NB4 (cell line): ENCODE measurements around the gene PDX1.
"Not testable (repeated sequence)": the region's sequence is repeated elsewhere in the genome, so short reads cannot be mapped to it uniquely, and the experiment has no call there.

Source experiments
- DNase-seq: peaks from one replicate; pipeline ENCODE4 v3.0.0; 2010; ENCODE audit warnings: low read depth
- H3K4me3 ChIP-seq: one replicate; pipeline ENCODE4 v1.5.1; 2011; ENCODE audit warnings: mild to moderate bottlenecking, low read depth, low read length, moderate library complexity
- MYC ChIP-seq: IDR thresholded peaks from 2 replicates; pipeline ENCODE4 v1.6.1; 2011; ENCODE audit warnings: low read depth, low read length
- POLR2A ChIP-seq: IDR thresholded peaks from 2 replicates; pipeline ENCODE4 v1.6.1; 2011; ENCODE audit warnings: mild to moderate bottlenecking; ENCODE audit not compliant: insufficient read length; ENCODE audit errors: extremely low read depth
- TF ChIP-seq, protein P1 (sequence below): IDR thresholded peaks from 2 replicates; pipeline ENCODE4 v1.6.1; 2011; ENCODE audit warnings: low read depth, low read length
- TF ChIP-seq, protein P2 (sequence below): IDR thresholded peaks from one replicate; pipeline ENCODE4 v1.5.1; 2012; ENCODE audit warnings: low read depth, low read length

Gene PDX1

DNA sequence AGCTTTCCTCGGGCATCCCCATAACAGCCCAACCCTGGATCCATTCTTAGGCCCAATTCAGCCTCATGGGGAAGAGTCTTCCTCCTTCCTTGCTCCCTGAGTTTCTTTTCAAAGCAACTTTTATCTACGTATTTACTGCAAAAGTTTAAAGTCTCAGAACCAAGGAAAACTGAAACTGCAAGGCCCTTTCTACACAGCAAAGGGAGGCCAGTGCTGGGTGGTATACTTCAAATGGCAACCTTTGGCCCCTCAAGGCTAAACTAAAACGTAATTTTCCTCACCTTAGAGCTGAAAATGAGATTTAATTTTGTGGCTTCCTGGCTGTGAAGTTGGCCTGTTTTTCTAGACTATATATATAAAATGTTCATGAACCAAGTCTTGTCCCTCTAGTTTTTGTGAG is 43.7 kb downstream of the PDX1 start:
- TF ChIP-seq, protein P1, sequence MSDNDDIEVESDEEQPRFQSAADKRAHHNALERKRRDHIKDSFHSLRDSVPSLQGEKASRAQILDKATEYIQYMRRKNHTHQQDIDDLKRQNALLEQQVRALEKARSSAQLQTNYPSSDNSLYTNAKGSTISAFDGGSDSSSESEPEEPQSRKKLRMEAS: no peak
- TF ChIP-seq POLR2A (no peak), MYC (no peak)
- TF ChIP-seq, protein P2, sequence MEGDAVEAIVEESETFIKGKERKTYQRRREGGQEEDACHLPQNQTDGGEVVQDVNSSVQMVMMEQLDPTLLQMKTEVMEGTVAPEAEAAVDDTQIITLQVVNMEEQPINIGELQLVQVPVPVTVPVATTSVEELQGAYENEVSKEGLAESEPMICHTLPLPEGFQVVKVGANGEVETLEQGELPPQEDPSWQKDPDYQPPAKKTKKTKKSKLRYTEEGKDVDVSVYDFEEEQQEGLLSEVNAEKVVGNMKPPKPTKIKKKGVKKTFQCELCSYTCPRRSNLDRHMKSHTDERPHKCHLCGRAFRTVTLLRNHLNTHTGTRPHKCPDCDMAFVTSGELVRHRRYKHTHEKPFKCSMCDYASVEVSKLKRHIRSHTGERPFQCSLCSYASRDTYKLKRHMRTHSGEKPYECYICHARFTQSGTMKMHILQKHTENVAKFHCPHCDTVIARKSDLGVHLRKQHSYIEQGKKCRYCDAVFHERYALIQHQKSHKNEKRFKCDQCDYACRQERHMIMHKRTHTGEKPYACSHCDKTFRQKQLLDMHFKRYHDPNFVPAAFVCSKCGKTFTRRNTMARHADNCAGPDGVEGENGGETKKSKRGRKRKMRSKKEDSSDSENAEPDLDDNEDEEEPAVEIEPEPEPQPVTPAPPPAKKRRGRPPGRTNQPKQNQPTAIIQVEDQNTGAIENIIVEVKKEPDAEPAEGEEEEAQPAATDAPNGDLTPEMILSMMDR: no peak
- H3K4me3 ChIP-seq: no peak overlapping the region
- DNase-seq: no peak

DNA sequence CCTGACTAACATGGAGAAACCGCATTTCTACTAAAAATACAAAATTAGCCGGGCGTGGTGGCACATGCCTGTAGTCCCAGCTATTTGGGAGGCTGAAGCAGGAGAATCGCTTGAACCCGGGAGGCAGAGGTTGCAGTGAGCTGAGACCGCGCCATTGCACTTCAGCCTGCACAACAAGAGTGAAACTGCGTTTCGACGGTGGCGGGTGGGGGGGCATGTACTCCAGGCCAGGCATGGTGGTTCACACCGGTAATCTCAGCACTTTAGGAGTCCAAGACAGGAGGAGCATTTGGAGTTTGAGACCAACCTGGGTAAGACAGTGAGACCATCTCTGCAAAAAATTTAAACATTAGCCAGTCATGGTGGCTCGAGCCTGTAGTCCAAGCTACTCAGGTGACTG is 44.4 kb downstream of the PDX1 start:
- not testable (repeated sequence) for DNase-seq, H3K4me3 ChIP-seq

DNA sequence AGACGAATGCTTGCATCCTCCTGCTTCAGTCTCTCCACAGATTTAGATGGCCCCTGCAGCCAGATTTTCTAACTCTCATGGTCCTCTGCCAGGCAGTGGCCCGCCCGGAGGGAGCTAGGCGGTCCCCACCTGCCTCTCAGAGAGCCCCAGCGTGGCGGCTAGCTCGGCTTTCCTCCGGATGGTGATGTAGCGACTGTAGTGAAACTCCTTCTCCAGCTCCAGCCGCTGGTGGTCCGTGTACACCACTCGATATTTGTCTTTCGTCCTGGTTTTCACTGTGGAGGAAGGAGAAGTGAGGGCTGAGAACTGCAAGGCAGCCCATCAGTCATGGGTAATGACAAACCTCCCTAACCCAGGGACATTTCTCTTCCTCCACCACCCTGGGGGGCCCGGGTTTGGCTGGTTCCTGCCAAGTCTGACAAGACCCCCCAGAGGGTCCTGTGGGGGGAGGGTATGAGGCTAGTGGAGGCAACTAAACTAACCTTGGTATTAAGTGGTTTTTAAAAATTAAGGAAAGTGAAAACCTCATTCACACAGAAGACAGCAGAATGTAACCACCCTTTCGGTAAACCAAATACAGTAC is 45.0 kb downstream of the PDX1 start:
- H3K4me3 ChIP-seq: no peak overlapping the region
- TF ChIP-seq, protein P2: no peak
- TF ChIP-seq POLR2A: no peak
- TF ChIP-seq, protein P1: no peak
- TF ChIP-seq MYC: no peak
- no peak for DNase-seq

DNA sequence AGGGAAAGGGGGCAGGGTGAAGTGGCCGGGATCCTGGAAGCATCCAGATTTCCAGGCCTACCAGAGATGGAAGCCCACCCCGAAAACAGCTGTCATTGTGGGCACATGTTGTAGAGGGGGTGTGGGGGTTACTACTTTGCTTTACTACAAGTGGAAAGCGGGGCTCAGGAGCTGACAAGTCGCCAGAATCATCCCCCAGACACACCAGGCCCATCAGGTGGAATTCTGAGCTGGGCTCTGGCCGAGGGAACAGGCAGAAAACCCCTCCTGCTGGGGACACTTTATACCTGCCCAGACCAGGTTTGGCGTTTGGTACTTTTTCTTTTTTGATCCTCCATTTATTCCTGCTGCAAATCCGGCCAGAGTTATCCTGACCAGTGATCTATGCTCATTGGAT is 45.5 kb downstream of the PDX1 start:
- TF ChIP-seq, protein P2: no peak
- no peak for TF ChIP-seq MYC
- TF ChIP-seq POLR2A: no peak
- TF ChIP-seq, protein P1: no peak
- no peak overlapping the region for H3K4me3 ChIP-seq
- no peak for DNase-seq

DNA sequence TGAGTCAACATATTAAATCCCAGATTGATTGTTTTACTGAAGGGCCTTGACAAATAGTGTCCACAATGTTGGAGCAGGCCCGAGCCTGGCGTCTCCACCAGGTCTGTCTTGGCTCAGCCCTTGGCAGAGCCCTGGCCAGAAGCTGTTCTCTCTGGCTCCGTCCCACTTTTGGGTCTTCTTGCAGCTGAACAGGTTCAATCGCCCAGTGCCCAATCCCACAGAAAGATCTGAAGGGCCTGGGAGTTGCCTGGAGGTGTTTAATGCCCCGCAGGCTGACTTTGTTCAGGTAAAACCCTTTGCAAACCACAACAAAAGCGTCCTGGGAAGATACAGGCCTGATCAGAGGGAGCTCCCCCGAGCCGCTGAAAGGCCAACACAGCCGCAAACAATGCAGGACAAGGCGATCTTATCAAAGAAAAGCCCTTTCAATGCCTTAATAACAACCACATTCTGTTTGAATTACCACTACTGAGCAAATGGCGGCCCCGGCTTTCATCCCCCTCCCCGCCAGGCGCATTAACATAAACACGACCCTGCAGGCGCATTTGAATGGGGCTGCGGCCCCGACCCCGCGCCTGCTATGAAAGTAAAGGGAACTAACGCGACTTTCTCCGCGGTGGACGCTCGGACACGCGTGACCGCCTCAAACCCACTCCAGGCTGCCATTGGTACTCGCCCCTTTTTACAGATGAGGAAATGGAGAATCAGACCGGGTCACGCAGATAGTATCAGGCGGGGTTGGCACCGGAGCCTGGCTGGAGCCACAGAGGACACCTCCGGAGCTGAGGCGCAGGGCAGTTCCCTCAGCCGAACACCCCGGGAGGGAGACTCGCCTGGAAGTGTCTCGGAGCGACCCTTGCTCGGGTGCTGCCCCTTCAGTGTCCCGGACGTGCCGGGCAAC is 46.2 kb downstream of the PDX1 start:
- no peak for DNase-seq
- TF ChIP-seq, protein P1: no peak
- TF ChIP-seq MYC: no peak
- TF ChIP-seq, protein P2: no peak
- H3K4me3 ChIP-seq: no peak overlapping the region

DNA sequence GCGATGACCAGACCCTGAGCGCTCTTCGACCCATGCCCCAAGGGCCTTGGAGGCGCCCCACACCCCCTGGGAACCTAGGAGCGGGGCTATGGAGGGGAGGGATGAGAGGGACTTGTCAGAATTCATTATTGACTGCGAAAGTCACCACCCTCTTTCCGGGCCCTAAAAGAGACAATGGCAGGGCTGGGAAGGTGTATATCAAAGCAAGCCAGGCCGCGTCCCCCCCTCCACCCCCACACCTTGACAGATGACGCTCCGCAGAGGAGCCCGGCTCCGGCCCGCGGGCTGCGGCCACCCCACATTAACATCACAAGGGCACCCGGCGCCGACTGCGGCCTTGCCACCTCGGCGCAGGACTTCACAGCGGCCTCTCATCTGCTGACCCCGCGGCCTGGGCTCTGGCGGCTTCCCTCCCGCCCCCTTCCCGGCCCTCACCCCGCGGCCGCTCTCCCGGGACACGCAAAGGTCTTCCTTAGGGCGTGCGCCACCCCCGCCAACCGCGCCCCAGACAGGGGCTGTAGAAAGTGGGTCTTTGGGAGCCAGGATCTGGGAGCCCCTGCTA is 46.9 kb downstream of the PDX1 start:
- DNase-seq: no peak
- no peak for TF ChIP-seq POLR2A
- H3K4me3 ChIP-seq: no peak overlapping the region
